ENCODE results near the gene WDR49.

Gene WDR49

DNA sequence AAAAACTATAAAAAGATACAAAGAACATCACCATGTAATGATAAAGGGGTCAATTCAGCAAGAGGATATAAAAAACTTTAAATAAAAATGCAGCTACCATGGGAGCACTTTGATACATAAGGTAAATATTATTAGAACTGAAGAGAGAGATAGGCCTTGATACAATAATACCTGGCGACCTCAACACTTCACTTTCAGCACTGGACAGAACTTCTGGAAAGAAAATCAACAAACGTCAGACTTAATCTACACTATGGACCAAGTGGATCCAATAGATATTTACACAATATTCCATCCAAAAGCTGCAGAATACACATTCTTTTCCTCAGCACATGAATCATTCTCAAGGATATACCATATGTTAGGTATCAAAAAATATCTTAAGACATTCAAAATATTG is 42.0 kb downstream of the WDR49 start:
- DNase-seq, result no peak

DNA sequence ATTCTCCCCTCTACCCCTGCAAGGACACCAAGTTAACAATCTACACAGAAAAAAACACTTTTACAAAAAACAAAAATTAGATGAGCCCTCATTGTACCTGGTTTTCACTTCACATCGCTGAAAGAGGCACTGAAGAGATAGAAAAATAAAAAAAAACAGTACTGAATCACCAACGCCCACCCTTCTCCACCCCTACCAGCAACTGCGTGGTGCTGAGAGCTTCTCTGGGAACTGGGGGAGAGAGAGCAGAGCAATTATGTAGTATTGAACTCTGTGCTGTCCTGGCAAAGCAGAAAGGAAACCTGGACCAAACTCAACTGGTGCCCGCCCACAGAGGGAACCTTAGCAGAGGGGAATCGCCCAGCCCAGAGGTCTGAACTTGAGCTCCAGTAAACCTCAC is 44.6 kb downstream of the WDR49 start:
- DNase-seq, result no peak

DNA sequence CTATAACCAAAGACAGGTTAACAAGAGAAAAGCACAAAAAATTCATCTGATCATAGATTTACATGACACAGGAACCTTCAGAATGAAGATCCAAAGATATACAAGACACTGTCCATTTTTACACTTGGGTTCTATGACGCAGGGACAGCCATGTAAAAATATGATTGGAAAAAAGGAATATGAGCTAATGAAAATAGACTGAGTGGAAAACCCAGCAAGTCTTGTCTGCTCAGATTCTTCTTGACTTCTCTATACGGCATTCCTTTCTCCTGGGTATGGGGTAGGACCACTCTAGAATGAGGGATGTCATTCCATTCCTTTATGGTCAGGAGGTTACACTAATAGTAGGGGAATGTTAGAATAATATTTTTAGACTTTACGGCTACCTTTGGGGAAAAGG is 46.9 kb downstream of the WDR49 start:
- DNase-seq, result no peak

DNA sequence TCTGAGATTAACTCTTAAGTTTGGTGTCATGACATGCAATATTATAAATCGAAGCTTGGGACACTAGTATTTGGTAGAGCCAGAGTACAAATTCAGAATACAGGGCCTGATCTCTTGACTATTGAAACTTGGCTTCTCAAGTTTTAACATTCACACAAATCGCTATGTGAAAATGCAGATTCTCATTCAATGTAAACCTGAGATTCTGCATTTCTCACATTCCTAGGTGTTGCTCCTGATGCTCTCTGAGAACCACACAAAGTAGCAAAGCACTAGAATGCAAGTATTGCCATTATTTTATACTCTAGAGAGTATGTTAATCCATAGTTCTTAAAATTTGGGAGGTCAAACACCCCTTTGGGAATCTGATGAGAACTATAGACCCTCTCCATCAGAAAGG is 47.9 kb downstream of the WDR49 start:
- no peak for DNase-seq

DNA sequence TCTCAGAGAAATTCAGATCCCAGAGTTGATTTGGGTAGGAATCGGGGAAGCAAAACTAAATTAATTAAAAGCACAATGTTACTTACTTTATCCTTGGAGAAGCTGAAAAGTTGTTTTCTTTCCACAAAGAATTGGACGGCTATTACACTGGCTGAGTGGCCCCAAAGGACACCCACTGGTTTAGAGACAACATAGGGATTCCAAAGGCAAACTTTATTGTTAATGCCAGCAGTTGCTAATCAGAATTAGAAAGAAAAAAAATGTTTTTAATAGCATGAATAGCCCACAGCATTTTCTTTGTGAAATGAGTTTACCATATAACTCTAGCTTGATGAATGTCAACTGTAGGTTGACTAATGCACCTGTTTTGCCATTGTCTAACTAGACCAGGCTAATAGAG is 51.7 kb downstream of the WDR49 start:
- no peak for DNase-seq

DNA sequence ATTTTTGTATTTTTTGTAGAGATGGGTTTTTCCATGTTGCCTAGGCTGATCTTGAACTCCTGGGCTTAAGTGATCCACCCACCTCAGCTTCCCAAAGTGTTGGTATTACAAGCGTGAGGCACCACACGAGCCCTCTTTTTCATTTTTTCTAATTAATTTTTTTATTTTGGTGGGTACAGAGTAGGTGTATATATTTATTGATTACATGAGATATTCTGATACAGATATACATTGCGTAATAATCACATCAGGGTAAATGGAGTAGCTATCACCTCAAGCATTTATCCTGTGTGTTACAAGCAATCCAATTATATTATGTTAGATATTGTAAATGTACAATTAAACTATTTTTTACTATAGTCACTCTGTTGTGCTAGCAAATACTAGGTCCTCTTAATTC is 66.1 kb downstream of the WDR49 start:
- no peak for DNase-seq

DNA sequence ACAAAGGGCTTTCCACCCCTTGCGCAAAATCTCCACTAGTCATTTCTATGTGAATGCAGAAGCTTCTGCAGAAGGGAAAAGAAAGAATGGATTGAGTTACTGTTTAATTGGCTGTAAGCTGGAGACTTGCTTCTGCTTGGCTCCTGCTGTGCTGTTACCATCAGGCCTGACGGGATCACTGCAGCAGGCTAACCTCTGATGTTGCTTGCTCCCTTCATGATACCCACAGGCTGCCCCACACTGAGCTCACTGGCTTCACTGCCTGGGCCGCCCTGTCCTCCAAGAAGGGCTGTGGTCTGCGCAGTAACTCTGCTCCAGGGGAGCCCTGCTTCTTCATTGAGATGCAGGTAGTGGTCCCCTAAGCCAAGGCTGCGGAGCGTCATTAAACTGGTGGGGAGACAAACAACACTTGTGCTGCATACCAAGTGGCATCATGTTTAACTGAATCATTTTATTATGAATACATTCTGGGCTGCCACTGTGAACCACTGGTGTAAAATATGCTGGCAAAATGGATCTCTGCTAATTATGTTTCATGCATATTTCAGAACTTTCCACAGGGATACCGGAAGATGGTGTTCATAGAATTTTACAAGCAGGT is 78.6 kb downstream of the WDR49 start:
- DNase-seq, result no peak

DNA sequence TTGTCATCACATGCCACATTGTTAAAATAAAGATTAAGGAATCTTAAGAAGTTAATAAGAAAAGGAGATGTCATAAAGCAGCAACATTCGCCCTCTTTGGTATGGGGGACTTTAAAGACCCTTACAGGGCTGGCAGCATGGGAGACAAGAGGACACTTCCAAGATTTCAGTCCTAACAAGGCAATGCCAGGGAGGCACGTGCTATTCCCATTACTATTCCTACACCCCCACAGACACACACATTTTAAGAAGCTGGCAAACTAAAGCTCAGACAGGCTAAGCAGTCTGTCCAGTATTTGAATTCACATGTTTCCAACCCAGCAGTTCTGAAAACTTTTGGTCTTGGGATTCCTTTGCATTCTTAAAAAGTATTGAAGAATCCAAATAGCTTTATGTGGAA is 80.8 kb downstream of the WDR49 start:
- no peak for DNase-seq

DNA sequence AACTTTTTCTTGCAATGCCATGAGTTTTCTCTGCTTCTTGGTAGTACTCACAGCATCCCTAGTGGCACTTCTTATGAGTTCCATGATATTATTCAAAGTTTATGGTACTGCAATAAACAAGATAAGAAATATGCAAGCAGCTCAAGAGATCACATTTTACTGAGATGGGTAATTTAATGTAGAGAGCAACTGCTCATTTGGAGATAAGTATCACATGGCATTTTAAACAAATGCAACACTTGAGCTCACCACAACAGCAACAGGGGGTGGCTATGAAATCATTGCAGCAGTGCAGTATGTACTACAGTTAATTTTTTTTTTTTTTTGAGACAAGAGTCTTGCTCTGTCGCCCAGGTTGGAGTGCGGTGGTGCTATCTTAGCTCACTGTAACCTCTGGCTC is 85.1 kb downstream of the WDR49 start:
- no peak for DNase-seq

DNA sequence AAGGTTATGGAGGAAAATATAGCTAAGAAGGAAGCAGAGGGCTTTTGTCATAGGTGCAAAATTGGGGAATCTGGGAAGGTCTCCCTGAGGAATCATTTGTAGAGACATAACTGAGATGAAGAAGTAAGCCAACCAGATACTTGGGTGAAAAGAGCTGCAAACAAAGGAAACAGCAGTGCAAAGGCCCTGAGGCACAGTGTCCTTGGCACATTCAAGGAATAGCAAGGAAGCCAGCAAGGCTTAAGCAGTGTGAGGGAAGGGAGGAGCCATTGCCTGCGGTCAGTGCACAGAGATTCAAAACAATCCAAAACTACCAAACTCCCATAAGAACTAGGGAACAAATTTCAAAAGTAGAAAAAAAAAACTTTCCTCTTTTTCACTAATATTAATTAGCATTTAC is 88.3 kb downstream of the WDR49 start:
- no peak for DNase-seq

DNA sequence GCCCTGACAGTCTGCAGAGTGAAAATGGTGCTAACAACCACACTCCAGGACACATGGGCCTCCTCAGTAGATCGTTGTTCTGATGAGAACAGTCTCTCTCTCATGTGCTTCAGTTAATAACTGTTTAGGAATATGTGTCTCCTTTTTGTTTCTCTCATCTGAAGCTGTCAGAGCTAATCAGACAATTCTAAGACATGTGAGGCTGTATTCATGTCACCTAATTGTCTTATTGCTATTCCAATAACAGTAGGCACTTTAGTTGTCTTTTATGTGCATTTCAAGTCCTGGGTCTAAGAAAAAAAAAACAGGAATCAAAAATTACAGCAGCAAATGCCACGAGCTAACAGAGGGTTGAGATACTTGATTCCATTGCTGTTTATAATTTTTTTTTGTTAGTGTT is 89.1 kb downstream of the WDR49 start:
- no peak for DNase-seq

DNA sequence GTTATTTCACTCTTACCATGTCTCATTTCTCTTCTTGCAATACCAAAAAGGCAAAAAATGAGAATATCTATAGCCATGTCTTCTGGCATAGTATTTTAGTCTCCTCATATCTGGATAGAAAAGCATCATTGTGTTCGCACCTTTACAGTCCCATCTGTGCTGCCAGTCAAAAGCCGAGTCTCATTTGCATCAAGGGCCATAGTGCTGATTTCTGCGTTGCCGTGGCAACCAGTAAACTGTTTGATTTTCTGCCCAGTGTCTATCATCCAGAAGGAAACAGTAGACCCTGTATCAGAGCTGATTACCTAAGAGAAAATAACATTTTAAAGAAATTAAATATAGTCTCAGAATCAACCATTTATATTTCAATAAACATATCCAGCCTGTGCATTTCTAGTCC is 93.8 kb downstream of the WDR49 start:
- DNase-seq, result no peak

DNA sequence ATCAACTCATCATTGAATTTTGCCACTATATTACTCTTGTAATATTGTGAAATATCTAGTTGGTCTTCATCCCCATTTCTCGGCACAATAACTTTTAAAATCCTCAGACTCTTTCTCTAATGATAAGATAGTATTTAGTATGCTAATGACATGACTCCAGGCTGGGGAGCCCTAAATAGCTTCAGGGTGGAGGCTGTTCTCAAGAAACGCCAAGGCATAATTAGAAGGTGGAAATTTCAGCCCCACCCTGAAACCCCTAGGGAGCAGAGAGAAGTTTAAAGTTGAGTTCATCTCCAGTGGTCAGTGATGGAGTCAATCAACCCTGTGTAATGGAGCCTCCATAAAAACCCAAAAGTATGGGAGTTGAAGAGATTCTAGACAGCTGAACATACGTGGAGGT is 98.8 kb downstream of the WDR49 start:
- no peak for DNase-seq

DNA sequence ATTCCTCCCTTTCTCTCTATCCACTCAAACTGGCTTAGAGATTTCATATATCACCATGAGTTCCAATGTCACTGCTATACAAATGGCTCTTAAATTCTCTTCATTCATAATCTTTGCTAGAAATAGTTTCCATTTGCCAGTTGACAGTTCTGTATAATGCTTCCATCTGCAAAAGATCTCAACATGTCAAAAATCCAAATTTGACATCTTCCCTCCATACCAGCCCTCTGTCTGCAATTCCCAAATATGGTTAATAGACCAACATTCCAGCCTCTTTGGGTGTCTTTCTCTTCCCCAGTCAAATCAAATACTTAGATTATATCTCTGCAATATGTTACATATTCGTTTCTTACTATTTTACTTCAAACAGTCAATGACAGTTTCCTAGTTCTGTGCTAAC is 115.7 kb downstream of the WDR49 start:
- DNase-seq, result no peak

DNA sequence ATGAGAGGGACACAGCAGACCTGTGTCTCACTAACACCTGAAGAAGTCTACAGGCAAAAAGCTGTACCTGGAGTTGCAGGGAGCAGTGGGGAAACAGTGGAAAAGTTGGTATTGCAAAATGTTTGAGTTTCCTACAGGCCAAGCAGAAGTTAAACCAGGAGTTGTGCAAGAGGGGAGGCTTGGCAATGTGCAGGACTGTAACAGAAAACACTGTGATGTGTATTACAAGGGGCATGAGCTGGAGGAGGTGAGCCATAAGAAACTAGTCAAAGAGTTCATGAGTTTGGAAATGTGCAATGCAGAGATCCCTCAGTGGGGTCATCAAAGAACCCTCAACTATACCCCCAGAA is 132.8 kb downstream of the WDR49 start:
- DNase-seq, result no peak

DNA sequence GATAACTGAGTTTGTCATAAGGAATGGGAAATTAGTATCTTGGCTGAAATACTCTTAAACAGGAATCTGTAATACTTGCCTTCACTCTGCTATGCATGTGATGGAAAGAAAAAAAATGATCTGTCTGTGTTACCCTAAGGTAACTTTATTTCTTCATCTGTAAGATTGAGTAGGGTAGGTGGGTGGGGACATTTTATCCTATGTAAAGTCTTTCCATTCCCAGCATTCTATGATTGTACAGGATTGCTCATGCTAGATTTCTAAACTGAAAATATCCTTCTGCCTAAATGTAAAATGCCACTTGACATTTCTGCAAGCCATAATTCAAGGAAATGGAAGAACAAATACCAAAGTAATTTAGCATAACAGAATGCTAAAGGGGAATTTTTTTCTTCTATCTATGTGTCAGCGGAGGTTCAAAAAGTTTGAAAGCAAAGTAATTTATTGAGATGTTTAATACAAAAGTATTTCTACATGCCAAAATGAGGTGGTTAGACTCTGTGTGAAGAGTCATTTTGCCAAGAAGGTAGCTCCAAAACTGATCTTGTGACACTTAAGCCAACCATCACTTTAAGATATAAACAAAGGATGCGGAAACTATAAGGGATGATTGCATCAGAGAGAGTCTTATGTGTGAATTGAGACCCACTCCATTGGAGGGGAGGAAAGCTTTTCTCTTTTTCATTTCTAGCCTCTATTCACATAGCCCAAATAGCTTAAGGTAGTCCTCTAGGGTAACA is 133.3 kb downstream of the WDR49 start:
- DNase-seq, result no peak

DNA sequence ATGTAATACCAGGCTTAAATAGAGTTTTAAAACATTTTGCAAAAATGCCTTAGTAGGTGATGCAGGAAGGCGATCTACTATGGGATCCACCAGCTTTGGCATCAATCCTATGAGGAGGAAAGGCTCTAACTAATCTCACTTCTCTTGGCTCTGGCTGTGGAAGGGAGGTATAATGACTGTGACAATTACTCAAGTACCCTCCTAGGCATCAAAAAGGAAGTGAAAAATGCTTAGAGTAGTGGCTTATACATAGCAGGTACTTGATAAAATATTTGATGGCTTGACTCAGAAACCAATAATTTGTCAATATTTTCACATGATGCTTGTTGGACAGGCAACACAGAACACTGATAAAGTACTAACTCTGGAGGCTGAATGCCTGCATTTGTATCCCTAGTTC is 145.8 kb downstream of the WDR49 start:
- DNase-seq, result no peak

DNA sequence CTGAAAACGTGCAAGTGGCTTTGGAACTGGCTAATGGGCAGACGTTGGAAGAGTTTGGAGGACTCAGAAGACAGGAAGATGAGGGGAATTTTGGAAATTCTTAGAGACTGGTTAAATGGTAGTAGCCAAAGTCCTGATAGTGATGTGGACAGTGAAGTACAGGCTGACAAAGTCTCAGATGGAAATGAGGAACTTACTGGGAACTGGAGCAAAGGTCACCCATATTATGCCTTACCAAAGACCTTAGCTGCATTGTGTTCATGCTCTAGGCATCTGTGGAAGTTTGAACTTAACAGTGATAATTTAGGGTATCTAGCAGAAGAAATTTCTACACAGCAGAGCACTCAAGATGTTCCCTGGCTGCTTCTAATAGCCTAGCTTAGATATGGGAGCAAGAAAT is 151.3 kb downstream of the WDR49 start:
- no peak for DNase-seq

DNA sequence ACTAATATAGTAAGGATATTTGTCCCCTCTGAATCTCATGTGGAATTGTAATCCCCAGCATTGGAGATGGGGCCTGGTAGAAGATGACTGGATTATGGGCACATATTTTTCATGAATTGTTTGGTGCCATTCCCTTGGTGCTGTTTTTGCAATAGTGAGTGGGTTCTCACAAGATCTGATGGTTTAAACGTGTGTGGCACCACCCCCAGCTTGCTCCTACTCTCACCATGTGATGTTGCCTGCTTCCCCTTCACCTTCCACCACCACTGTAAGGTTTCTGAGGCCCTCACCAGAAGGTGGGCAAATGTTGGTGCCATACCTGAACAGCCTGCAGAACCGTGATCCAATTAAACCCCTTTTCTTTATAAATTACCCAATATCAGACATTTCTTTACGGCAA is 151.8 kb downstream of the WDR49 start:
- no peak for DNase-seq

DNA sequence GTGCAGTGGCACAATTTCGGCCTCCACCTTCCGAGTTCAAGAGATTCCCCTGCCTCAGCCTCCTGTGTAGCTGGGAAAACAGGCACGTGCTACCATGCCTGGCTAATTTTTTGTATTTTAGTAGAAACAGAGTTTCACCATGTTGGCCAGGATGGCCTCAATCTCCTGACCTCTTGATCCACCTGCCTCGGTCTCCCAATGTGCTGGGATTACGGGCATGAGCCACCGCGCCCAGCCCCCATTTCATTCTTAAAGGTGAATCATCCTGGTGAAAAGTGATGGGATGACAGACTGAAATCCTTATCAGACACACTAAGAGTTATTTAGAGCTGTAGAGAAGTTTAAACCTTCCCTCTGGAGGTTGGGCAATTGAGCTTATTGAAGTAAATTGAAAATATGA is 155.8 kb downstream of the WDR49 start:
- no peak for DNase-seq

DNA sequence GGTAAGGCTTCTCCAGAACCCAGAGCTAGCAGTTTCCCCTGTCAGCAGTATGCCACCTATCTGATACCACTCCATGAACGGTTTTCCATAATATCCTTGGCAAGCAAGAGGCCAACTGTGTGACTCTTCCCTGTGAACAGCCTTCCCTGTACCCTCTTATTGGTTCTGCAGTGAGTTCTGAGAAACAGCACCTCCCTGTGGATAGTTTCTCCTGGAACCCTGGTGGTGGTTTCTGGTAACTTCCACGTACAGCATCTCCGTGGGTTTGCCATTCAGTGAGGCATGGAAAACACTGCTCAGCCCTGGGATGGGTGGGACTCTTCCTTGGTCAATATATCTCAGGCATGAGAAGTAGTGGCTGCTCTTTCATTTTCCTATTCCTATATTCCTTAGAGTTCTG is 160.5 kb downstream of the WDR49 start:
- no peak for DNase-seq

DNA sequence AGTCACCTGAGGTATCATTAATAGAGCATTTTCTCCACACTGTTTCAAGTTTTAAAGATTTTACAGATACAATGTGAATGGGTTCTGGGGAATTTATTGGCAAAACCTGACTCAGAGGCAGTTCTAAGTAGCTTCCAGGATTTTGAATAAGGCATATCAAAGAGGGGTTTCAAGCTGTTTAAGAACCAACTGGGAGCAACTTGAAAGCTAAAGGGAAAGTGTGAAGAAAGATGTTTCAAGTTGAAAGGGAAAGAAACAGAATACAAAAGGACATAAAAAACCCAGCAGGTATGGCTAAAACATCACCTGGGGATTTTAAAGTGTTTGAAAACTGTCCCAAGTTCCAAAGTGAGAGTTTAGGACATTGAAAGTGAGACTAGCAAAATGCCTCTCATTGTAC is 162.1 kb downstream of the WDR49 start:
- DNase-seq, result no peak

DNA sequence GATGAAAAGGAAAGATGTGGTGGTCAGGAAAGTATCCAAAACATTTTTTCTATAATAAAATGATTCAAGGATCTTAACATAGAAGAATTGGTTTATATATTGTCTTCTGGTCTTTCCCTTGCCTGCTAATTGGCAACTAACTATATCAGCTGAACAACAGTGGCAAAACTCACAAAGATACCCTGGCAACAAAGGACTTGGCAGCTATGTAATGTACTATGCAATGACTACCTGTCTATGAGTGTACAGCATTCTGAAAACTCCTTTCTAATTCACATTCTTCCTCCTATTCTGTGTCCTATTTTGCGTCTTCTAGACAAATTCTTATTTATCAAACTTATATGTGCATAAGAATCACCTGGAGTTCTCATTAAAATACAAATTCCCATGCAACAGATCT is 164.2 kb downstream of the WDR49 start:
- no peak for DNase-seq

DNA sequence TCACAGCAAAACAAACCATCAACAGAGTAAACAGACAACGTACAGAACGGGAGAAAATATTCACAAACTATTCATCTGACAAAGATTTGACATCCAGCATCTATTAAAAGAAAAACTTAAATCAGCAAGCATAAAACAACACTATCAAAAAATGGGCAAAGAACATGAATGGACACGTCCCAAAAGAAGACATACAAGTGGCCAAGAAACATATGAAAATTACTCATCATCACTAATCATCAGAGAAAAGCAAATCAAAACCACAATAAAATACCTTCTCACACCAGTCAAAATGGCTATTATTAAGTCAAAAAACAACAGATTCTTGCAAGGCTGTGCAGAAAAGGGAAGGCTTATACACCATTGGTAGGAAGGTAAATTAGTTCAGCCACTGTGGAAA is 166.2 kb downstream of the WDR49 start:
- no peak for DNase-seq

DNA sequence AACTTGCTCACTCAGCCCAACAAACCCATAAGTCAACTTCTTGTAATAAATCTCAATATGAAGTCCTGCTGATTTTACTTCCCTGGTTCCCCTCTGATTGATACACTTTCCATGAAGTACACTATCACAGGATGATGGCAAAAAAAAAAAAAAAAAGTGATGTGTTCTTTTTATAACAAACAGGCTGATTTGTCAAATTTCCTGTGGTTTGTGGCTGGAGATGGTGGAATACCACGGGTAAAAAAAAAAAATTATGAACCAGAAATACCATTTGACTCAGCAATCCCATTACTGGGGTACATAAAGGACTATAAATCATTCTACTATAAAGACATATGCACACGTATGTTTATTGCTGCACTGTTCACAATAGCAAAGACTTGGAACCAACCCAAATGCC is 169.2 kb downstream of the WDR49 start:
- DNase-seq, result no peak

Data from stimulated activated CD8-positive, alpha-beta memory T cell treated with anti-CD3 and anti-CD28 coated beads, Interleukin-4, amount 100 ng/mL, for 48 hours (primary cell).